ENCODE measurements around the gene HNRNPK. TPM values are rescaled to one million over a fixed set of nuclear protein-coding genes. Genes with fewer than 3 reads are reported as not detected.

The HNRNPK gene
- total and polyA plus RNA-seq, 2 of the 13 experiments (the other 11 are each of a cell fraction or from before 2014, with no cell fraction given): 321 to 712 TPM

GRCh38 chr9:83996126-83996525 lies 16.1 kb upstream of the HNRNPK start (continued):
- TF ChIP-seq, protein P1, sequence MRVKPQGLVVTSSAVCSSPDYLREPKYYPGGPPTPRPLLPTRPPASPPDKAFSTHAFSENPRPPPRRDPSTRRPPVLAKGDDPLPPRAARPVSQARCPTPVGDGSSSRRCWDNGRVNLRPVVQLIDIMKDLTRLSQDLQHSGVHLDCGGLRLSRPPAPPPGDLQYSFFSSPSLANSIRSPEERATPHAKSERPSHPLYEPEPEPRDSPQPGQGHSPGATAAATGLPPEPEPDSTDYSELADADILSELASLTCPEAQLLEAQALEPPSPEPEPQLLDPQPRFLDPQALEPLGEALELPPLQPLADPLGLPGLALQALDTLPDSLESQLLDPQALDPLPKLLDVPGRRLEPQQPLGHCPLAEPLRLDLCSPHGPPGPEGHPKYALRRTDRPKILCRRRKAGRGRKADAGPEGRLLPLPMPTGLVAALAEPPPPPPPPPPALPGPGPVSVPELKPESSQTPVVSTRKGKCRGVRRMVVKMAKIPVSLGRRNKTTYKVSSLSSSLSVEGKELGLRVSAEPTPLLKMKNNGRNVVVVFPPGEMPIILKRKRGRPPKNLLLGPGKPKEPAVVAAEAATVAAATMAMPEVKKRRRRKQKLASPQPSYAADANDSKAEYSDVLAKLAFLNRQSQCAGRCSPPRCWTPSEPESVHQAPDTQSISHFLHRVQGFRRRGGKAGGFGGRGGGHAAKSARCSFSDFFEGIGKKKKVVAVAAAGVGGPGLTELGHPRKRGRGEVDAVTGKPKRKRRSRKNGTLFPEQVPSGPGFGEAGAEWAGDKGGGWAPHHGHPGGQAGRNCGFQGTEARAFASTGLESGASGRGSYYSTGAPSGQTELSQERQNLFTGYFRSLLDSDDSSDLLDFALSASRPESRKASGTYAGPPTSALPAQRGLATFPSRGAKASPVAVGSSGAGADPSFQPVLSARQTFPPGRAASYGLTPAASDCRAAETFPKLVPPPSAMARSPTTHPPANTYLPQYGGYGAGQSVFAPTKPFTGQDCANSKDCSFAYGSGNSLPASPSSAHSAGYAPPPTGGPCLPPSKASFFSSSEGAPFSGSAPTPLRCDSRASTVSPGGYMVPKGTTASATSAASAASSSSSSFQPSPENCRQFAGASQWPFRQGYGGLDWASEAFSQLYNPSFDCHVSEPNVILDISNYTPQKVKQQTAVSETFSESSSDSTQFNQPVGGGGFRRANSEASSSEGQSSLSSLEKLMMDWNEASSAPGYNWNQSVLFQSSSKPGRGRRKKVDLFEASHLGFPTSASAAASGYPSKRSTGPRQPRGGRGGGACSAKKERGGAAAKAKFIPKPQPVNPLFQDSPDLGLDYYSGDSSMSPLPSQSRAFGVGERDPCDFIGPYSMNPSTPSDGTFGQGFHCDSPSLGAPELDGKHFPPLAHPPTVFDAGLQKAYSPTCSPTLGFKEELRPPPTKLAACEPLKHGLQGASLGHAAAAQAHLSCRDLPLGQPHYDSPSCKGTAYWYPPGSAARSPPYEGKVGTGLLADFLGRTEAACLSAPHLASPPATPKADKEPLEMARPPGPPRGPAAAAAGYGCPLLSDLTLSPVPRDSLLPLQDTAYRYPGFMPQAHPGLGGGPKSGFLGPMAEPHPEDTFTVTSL (CRISPR knock-in tag; IDR thresholded peaks at IDR 0.05; ENCODE audit: borderline replicate concordance): no peak
- TF ChIP-seq HNF4G (IDR thresholded peaks at IDR 0.05; ENCODE audit: borderline replicate concordance, low read depth, low read length) (no peak), HNF4G (CRISPR knock-in tag; IDR thresholded peaks at IDR 0.05; ENCODE audit: borderline replicate concordance, low read depth) (no peak), ZSCAN30 (CRISPR knock-in tag; IDR thresholded peaks at IDR 0.05) (no peak), HNRNPK (IDR thresholded peaks at IDR 0.05; ENCODE audit: low read depth, low read length, poor library complexity, severe bottlenecking) (no peak), PHF5A (CRISPR knock-in tag; IDR thresholded peaks at IDR 0.05; ENCODE audit: low read depth, unreplicated experiment) (no peak), RXRA (CRISPR knock-in tag; IDR thresholded peaks at IDR 0.05) (no peak)

DNA sequence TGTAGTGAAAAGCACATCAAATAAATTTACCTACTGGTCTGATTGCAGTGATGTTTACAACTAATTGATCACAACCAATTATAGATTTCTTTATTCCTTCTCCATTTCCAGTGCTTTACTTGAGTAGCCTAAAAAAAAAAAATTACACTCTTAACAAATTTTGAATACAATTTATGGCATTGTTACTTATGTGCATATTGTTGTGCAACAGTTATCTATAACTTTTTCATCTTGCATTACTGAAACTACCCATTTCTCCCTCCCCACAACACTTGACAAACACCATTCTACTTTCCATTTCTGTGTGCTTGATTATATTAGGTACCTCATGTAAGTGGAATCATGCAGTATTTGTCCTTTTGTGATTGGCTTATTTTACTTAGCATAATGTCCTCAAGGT lies 12.9 kb upstream of the HNRNPK start:
- FAIRE-seq (no peak), DNase-seq (ENCODE audit: low spot score) (no peak), ATAC-seq (no peak)
- peak overlapping the region; percentile 14 for H3K27ac ChIP-seq (ENCODE audit: extremely low read length, insufficient read depth, low read length)
- H3K27me3 ChIP-seq (ENCODE audit: control insufficient read depth in 1 of 2, insufficient read depth in 2 of 2, low read length in 2 of 2): no peaks in the 10 kb centered on the region
- in situ Hi-C loops (cut with HindIII; ENCODE audit: extremely low pct_ligation_motif_present, low pct_unique_long_range_greater_than_20kb): no loop called here
- H2AFZ ChIP-seq (ENCODE audit: low read length): no peak overlapping the region
- H3K36me3 ChIP-seq (replicated peaks in 1 of 2; ENCODE audit: control insufficient read depth in 1 of 2, insufficient read depth in 2 of 2, low read length in 2 of 2): no peaks in the 10 kb centered on the region
- H3K9ac ChIP-seq (ENCODE audit: insufficient read depth, low read depth, low read length): no peak overlapping the region
- no peaks in the 10 kb centered on the region for H3K9me3 ChIP-seq (ENCODE audit: low read length)
- intact Hi-C loops (cut with micrococcal nuclease; ENCODE audit: unreplicated experiment): no loop called here
- peaks cover 32% of the 10 kb centered on the region for H3K4me1 ChIP-seq (ENCODE audit: insufficient read depth, low read length)
- H4K20me1 ChIP-seq (ENCODE audit: insufficient read depth, low read length): no peaks in the 10 kb centered on the region
- peaks cover 19% of the 10 kb centered on the region for H3K79me2 ChIP-seq (ENCODE audit: insufficient read depth, low read length)
- CTCF ChIA-PET (ENCODE audit: low intra/inter-chr PET ratio, low total read pairs): interaction anchor here (1.0 kb wide), 1 partner anchor 268 kb away, joined by 3 read pairs; no protein-coding TSS in a partner anchor
- H3K4me2 ChIP-seq (ENCODE audit: low read depth, low read length): no peak overlapping the region
- BruUV-seq (replicated peaks): no TSS peak
- POLR2A ChIA-PET: interaction anchor here (1.2 kb wide), 1 partner anchor 12 kb away, joined by 12 read pairs; the partner anchor contains the start of genes HNRNPK and RMI1
- no peak overlapping the region for H3K4me3 ChIP-seq (replicated peaks in 1 of 3; ENCODE audit: insufficient read depth in 1 of 3, low read depth in 2 of 3, low read length in 3 of 3)
- TF ChIP-seq TERF1 (CRISPR knock-in tag; IDR thresholded peaks at IDR 0.05) (no peak), ZNF670 (CRISPR knock-in tag; IDR thresholded peaks at IDR 0.05; ENCODE audit: borderline replicate concordance) (no peak), ZNF761 (CRISPR knock-in tag; conservative IDR thresholded peaks at IDR 0.05) (no peak), SETDB1 (CRISPR knock-in tag; IDR thresholded peaks at IDR 0.05; ENCODE audit: borderline replicate concordance) (no peak)
- TF ChIP-seq, protein P2, sequence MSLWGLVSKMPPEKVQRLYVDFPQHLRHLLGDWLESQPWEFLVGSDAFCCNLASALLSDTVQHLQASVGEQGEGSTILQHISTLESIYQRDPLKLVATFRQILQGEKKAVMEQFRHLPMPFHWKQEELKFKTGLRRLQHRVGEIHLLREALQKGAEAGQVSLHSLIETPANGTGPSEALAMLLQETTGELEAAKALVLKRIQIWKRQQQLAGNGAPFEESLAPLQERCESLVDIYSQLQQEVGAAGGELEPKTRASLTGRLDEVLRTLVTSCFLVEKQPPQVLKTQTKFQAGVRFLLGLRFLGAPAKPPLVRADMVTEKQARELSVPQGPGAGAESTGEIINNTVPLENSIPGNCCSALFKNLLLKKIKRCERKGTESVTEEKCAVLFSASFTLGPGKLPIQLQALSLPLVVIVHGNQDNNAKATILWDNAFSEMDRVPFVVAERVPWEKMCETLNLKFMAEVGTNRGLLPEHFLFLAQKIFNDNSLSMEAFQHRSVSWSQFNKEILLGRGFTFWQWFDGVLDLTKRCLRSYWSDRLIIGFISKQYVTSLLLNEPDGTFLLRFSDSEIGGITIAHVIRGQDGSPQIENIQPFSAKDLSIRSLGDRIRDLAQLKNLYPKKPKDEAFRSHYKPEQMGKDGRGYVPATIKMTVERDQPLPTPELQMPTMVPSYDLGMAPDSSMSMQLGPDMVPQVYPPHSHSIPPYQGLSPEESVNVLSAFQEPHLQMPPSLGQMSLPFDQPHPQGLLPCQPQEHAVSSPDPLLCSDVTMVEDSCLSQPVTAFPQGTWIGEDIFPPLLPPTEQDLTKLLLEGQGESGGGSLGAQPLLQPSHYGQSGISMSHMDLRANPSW (CRISPR knock-in tag; IDR thresholded peaks at IDR 0.05; ENCODE audit: borderline replicate concordance): no peak

Measured in HepG2 (cell line).